Raji (cell line): ENCODE measurements around the gene FMNL2.

ENCODE experiments used
- POLR2A ChIP-seq: IDR thresholded peaks from 2 replicates; pipeline ENCODE4 v1.6.1; 2011; ENCODE audit warnings: low read depth, low read length, control low read depth; ENCODE audit not compliant: insufficient read depth

Gene FMNL2

GRCh38 chr2:152485954-152486736, 151.2 kb downstream of the FMNL2 start:
- no peak for TF ChIP-seq POLR2A

DNA sequence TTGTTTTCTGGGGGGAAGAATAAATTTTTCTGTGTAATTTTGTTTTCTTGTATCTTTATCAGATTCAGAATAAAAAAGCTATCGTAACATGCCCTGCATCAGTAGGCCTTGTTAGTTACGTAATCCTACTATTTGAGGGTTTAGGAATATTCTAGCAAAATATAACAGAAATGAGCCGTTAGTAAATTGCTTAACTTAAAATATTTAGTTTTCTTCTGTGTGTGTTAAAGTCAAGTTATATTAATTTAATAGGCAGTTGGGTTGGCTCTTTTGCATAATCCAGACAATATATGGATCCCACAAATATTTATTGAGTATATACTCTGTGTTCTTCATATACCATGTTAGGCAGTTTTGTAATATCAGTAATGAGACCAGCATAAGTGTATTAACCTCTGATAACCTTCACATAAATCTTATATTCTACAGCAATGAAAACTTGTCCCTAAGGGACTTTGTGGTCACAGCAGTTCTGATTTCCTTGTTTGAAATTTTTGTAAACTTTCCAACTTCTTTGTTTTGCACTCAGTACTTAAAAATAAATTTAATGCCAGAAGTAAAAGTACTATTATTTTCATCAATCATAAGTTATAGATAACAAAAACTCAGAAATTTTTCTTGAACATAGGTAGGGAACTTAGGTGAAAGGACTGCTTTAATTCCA, 151.9 kb downstream of the FMNL2 start:
- TF ChIP-seq POLR2A = no peak

- TF ChIP-seq POLR2A = no peak
Observed at GRCh38 chr2:152488075-152488474, 153.1 kb downstream of the FMNL2 start.

- no peak for TF ChIP-seq POLR2A
Observed at GRCh38 chr2:152489364-152489763, 154.4 kb downstream of the FMNL2 start.

DNA sequence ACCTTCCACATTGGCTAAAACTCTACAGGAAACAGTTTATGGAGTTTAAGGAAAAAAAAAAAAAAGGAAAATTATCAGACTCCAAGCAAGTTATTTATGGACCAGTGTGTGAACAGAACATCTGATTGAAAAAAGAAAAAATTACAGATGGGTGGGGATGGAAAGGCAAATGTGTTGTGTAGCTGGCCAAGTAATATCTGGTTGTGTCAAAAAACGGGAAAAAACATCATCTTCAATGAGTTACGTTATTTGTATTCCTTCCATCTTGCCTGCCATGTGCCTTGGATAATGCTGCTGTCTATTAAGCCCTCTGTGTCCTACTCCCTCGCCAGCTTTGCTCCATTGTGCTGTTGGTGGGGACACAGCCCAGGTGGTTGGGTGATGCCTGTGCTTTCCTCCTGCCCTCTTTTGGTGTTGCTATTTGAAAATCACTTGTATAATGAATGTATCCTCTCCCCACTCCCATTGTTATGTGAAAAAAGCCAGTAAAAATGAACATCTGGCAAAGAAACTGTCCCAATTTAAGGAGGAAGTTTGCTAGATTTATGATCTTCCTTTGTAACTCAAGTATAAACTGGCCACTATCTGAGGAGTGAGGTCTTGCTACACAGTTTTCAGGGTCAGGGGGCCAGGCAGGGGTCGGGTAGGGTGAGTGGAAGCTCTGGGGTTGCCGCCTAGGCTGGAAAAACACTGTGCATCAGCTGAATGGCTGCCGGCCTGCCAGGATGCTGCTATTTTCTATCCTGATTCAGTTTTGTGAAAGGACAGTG, 155.9 kb downstream of the FMNL2 start:
- no peak for TF ChIP-seq POLR2A

- TF ChIP-seq POLR2A = no peak
Observed at GRCh38 chr2:152492131-152492530, 157.2 kb downstream of the FMNL2 start.

GRCh38 chr2:152492911-152493310, 157.9 kb downstream of the FMNL2 start:
- no peak for TF ChIP-seq POLR2A

DNA sequence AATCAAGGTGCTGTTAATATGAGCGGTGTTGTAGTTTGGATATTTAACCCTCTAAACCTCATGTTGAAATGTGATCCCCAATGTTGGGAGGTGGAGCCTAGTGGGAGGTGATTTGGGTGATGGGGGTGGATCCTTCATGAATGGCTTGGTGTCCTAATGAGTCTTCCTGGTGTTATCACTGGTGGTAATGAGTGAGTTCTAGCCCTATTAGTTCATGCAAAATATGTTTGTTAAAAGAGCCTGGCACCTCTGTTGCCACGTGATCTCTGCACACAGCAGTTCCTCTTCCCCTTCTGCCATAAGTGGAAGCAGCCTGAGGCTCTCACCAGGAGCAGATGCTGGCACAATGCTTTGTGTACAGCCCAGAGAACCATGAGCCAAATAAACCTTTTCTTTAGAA, 158.4 kb downstream of the FMNL2 start:
- TF ChIP-seq POLR2A = no peak

DNA sequence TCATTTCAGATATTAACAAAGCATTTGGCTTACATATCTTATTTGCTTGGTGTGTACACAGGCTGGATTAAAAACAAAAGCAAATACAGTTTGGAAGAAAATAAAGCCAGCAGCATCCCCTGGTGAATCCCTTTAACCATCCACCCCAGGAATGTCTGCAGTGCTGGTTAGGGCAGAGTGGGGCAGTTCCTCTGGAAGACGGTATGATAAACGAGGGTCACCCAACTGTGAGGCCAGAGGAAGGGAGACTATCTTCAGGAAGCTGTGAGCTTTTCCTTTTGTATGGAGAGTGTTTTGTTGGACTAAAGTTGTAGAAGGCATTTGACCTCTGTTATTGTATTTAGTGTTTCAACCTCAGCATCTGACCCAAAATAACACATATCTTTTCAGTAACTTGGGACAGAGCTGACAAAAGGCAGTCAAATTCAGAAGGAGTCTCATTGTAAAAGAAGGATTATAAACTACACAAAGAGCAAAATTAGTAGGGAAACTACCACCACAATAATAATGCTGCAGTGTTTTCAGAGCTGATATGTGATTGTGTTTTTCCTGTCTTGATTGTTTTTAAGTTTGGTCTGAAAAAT, 159.1 kb downstream of the FMNL2 start:
- TF ChIP-seq POLR2A = no peak

DNA sequence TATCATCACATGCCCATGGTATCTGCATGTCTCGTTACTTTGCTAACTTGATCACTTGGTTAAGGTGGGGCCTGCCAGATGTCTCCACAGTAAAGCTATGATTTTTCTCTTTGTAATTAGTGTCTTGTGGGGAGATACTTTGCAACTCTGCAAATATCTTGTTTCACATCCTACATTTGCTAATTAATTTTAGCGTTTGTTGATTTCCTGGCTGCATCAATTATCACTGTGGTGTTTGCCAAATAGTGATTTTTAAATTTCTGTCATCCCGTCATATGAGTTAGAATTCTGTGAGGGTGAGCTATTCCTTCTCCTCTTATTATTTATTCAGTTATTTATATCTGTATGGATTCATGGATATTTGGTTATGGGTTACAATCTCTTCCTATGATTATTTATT, 161.4 kb downstream of the FMNL2 start:
- no peak for TF ChIP-seq POLR2A

DNA sequence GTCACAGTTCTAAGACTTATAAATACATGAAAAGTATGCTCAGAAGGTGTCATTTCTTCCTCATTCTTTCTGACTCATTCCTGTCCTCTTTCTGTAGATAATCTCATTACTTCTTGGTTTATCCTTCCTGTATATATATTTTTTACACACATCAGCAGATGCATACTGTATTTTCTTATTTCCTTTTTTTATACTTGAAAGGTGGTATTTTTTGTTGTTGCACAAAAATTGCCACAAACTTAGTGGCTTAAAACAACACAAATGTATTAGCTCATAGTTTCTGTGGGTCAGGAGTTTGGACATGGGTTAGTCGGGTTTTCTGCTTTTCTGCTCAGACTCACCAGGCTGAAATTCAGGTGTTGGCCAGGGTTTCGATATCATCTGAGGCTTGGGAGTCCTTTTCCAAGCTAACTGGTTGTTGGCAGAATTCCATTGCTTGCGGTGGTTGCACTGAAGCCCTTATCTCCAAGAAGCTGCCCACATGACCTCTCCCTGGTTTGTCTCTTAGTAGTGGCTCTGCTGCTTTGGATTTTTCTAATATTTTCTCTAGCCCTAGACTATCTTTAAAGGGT, 162.6 kb downstream of the FMNL2 start:
- no peak for TF ChIP-seq POLR2A

DNA sequence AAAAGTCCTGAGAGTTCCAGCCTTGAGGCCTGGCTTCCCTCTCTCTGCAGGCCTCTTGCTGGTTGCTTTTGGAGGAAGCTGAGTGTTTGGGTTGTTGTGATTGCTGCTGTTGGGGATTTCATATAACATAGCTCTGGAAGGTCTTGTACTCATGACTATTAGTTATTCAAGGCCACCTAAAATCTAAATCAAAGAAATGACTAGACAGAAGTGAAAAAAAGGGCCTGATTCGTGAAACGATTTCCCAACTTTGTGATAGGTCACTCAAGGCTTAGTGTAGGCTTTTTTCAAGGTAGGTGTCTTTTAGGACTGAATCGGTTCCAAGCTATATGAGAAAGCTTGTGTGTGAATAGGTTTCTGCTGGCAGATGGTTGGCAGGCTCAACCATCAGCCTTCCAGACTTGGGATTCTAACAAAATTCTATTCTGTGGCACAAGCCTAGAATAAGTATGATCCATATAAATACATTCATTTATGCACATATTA, 164.4 kb downstream of the FMNL2 start:
- no peak for TF ChIP-seq POLR2A

GRCh38 chr2:152499896-152500735, 165.1 kb downstream of the FMNL2 start:
- no peak for TF ChIP-seq POLR2A

GRCh38 chr2:152500772-152501171, 165.8 kb downstream of the FMNL2 start:
- no peak for TF ChIP-seq POLR2A
